ENCODE results near the gene ACKR1. TPM values are rescaled to one million over a fixed set of nuclear protein-coding genes. Genes with fewer than 3 reads are reported as not detected.
A peak's percentile ranks its signal among the peaks of the same experiment; 100 is the strongest.

The ACKR1 gene
- polyA plus RNA-seq, 1 donor (not counting 4 experiments of a cell fraction or from before 2014, with no cell fraction given): not detected

- no peak for FAIRE-seq
These were observed 34.0 kb upstream of the ACKR1 start for GRCh38 chr1:159170639-159171038.

GRCh38 chr1:159171254-159171687 is 33.4 kb upstream of the ACKR1 start, which contains the start of gene CADM3:
Gene CADM3, plus strand, starts transcription at chr1:159171615. Its CDS starts 151 bp downstream, at chr1:159171766.
- Histone ChIP-seq H3K79me2 (ENCODE audit: control insufficient read depth, insufficient read depth, low read length) (no peaks in the 10 kb centered on the region), H3K4me3 (ENCODE audit: control insufficient read depth in 2 of 3, extremely low read depth in 1 of 3, insufficient read depth in 2 of 3, low read depth in 1 of 3, low read length in 3 of 3) (no peak within 1 kb of the TSS), H3K9me3 (ENCODE audit: control insufficient read depth, low read depth, low read length) (no peaks in the 10 kb centered on the region), H3K27me3 (ENCODE audit: control insufficient read depth, extremely low read depth, insufficient read depth, low read length) (peaks cover 51% of the 10 kb centered on the region), H3K4me1 (ENCODE audit: control insufficient read depth, extremely low read depth, insufficient read depth, low read length) (no peaks in the 10 kb centered on the region), H4K20me1 (ENCODE audit: control insufficient read depth, extremely low read depth, insufficient read depth, low read length) (no peaks in the 10 kb centered on the region), H3K27ac (ENCODE audit: control insufficient read depth, insufficient read depth, low read length) (no peak within 1 kb of the TSS), H3K9ac (ENCODE audit: control insufficient read depth, extremely low read depth, insufficient read depth, low read length) (no peak within 1 kb of the TSS), H3K36me3 (ENCODE audit: control insufficient read depth in 2 of 2, extremely low read depth in 1 of 2, insufficient read depth in 2 of 2, low read length in 2 of 2) (no peaks in the 10 kb centered on the region), H2AFZ (ENCODE audit: control insufficient read depth, low read length) (no peak within 1 kb of the TSS), H3K4me2 (ENCODE audit: control insufficient read depth, extremely low read depth, insufficient read depth, low read depth, low read length) (no peak within 1 kb of the TSS), H3K9me1 (ENCODE audit: control insufficient read depth, extremely low read depth, insufficient read depth, low read length) (no peaks in the 10 kb centered on the region)
- FAIRE-seq (no peak), DNase-seq (ENCODE audit: low read depth, low spot score) (no peak)
- dilution Hi-C loops (cut with MboI; ENCODE audit: extremely low pct_ligation_motif_present, low sequenced_read_pairs): no loop called here
- TF ChIP-seq CTCF (optimal IDR thresholded peaks at IDR 0.05 in 1 of 3, IDR thresholded peaks at IDR 0.05 in 1 of 3, conservative IDR thresholded peaks at IDR 0.05 in 1 of 3; ENCODE audit: extremely low read depth in 1 of 3, insufficient read depth in 2 of 3, low read length in 3 of 3) (no peak), EZH2 (IDR thresholded peaks at IDR 0.05; ENCODE audit: low read length) (peak; percentile 48)

More at GRCh38 chr1:159170639-159171038, 34.0 kb upstream of the ACKR1 start:
- no peak overlapping the region for H3K4me2 ChIP-seq (ENCODE audit: control insufficient read depth, extremely low read depth, insufficient read depth, low read depth, low read length)
- peak; percentile 86 for TF ChIP-seq EZH2 (IDR thresholded peaks at IDR 0.05; ENCODE audit: low read length)
- no peak for TF ChIP-seq CTCF (optimal IDR thresholded peaks at IDR 0.05 in 1 of 3, IDR thresholded peaks at IDR 0.05 in 1 of 3, conservative IDR thresholded peaks at IDR 0.05 in 1 of 3; ENCODE audit: extremely low read depth in 1 of 3, insufficient read depth in 2 of 3, low read length in 3 of 3)
- H3K79me2 ChIP-seq (ENCODE audit: control insufficient read depth, insufficient read depth, low read length): no peaks in the 10 kb centered on the region
- no peak for DNase-seq (ENCODE audit: low read depth, low spot score)
- no peak overlapping the region for H3K27ac ChIP-seq (ENCODE audit: control insufficient read depth, insufficient read depth, low read length)
- no peak overlapping the region for H3K4me3 ChIP-seq (ENCODE audit: control insufficient read depth in 2 of 3, extremely low read depth in 1 of 3, insufficient read depth in 2 of 3, low read depth in 1 of 3, low read length in 3 of 3)
- no peak overlapping the region for H2AFZ ChIP-seq (ENCODE audit: control insufficient read depth, low read length)
- H3K4me1 ChIP-seq (ENCODE audit: control insufficient read depth, extremely low read depth, insufficient read depth, low read length): no peaks in the 10 kb centered on the region
- H3K9me3 ChIP-seq (ENCODE audit: control insufficient read depth, low read depth, low read length): no peaks in the 10 kb centered on the region
- H4K20me1 ChIP-seq (ENCODE audit: control insufficient read depth, extremely low read depth, insufficient read depth, low read length): no peaks in the 10 kb centered on the region
- H3K9me1 ChIP-seq (ENCODE audit: control insufficient read depth, extremely low read depth, insufficient read depth, low read length): no peaks in the 10 kb centered on the region
- peaks cover 51% of the 10 kb centered on the region for H3K27me3 ChIP-seq (ENCODE audit: control insufficient read depth, extremely low read depth, insufficient read depth, low read length)
- no peaks in the 10 kb centered on the region for H3K36me3 ChIP-seq (ENCODE audit: control insufficient read depth in 2 of 2, extremely low read depth in 1 of 2, insufficient read depth in 2 of 2, low read length in 2 of 2)
- dilution Hi-C loops (cut with MboI; ENCODE audit: extremely low pct_ligation_motif_present, low sequenced_read_pairs): no loop called here
- no peak overlapping the region for H3K9ac ChIP-seq (ENCODE audit: control insufficient read depth, extremely low read depth, insufficient read depth, low read length)

Measured in keratinocyte (primary cell).